Upper lobe of right lung (tissue), 1 donor: Measurements from ENCODE around the gene MCC. TPM values are rescaled to one million over a fixed set of nuclear protein-coding genes. Genes with fewer than 3 reads are reported as not detected.

Experiments used
- ATAC-seq: fragments of 200-7000 bp; cut with Tn5 transposase; one replicate; pipeline ENCODE4 v1.9.1; 2020; ENCODE audit warnings: mild to moderate bottlenecking, moderate library complexity
- DNase-seq: peaks from one replicate; pipeline ENCODE4 v3.0.0-alpha.2; 2020
- H3K27ac ChIP-seq: fragments of 200-600 bp; one replicate; pipeline ENCODE4 v1.8.0; 2022
- H3K27me3 ChIP-seq: fragments of 200-600 bp; one replicate; pipeline ENCODE4 v1.8.0; 2022; ENCODE audit warnings: mild to moderate bottlenecking
- H3K36me3 ChIP-seq: fragments of 200-600 bp; one replicate; pipeline ENCODE4 v1.8.0; 2022
- H3K4me1 ChIP-seq: fragments of 200-600 bp; one replicate; pipeline ENCODE4 v1.8.0; 2022
- H3K4me3 ChIP-seq: fragments of 200-600 bp; one replicate; pipeline ENCODE4 v1.8.0; 2022; ENCODE audit warnings: mild to moderate bottlenecking
- H3K9me3 ChIP-seq: fragments of 200-600 bp; one replicate; pipeline ENCODE4 v1.8.0; 2022
- intact Hi-C: fragments of 100-400 bp; cut with DNase I; formaldehyde crosslinking; loops from one replicate; pipeline ENCODE4 v1.11.0; 2022
- total RNA-seq: library from RNA; stranded (reverse); fragmentation: NEBNext Ultra II Directional; extraction: Animal tissue kit (Norgen Biotek cat#: 25700); gene quantifications from one replicate; pipeline ENCODE4 v1.2.1, GENCODE V29; 2021
- TF ChIP-seq, protein P1 (sequence below): fragments of 200-600 bp; IDR thresholded peaks from one replicate; pipeline ENCODE4 v1.8.0; 2022; ENCODE audit warnings: antibody characterized with exemption
- donor health status: DM: no; HTN: yes; CAD: no; lungs with severe emphysema.

MCC gene
- total RNA-seq, 1 donor from 2014 or later, result 18.6 TPM

DNA sequence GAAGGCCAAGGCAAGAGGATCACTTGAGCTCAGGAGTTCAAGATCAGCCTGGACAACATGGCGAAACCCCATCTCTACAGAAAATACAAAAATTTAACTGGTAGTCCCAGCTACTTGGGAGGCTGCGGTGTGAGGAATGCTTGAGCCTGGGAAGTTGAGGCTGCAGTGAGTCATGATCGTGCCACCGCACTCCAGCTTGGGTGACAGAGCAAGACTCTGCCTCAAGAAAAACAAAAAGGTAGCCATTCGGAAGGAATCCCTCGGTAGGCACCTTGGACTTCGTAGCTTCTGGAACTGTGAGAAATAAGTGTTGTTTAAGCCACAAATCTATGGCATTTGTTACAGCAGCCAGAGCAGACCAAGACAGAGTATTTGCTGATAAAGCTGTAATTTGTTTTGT lies 337.4 kb downstream of the MCC start:
- H3K27me3 ChIP-seq, result no peaks in the 10 kb centered on the region
- ATAC-seq (no peak), DNase-seq (no peak)
- H3K9me3 ChIP-seq, result no peaks in the 10 kb centered on the region
- H3K4me1 ChIP-seq, result no peaks in the 10 kb centered on the region
- TF ChIP-seq, protein P1, sequence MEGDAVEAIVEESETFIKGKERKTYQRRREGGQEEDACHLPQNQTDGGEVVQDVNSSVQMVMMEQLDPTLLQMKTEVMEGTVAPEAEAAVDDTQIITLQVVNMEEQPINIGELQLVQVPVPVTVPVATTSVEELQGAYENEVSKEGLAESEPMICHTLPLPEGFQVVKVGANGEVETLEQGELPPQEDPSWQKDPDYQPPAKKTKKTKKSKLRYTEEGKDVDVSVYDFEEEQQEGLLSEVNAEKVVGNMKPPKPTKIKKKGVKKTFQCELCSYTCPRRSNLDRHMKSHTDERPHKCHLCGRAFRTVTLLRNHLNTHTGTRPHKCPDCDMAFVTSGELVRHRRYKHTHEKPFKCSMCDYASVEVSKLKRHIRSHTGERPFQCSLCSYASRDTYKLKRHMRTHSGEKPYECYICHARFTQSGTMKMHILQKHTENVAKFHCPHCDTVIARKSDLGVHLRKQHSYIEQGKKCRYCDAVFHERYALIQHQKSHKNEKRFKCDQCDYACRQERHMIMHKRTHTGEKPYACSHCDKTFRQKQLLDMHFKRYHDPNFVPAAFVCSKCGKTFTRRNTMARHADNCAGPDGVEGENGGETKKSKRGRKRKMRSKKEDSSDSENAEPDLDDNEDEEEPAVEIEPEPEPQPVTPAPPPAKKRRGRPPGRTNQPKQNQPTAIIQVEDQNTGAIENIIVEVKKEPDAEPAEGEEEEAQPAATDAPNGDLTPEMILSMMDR, result no peak
- H3K4me3 ChIP-seq, result no peak overlapping the region
- H3K27ac ChIP-seq, result no peak overlapping the region
- H3K36me3 ChIP-seq, result no peaks in the 10 kb centered on the region
- intact Hi-C loops, result no loop called here

DNA sequence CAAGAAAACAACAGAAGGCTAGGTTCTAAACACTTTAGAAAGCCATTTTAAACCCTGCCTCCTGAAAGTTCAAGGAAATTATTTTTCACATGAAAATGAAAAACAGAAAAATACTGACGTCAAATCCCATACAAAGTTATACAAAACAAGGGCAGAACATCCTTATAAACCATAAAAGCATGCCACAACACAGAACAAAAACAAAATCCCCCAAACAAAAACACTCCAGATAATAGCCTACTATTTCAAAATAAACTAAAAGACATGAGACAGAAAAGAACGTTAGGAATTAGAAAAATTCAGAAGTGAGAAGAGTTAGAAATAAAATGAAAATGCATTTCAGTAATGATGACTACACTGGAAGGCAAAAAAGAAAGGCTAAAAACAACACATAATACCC lies 338.0 kb downstream of the MCC start:
- Histone ChIP-seq H3K4me3 (no peak overlapping the region), H3K4me1 (no peaks in the 10 kb centered on the region), H3K9me3 (no peaks in the 10 kb centered on the region), H3K36me3 (no peaks in the 10 kb centered on the region), H3K27ac (no peak overlapping the region), H3K27me3 (no peaks in the 10 kb centered on the region)
- DNase-seq (no peak), ATAC-seq (no peak)
- intact Hi-C loops, result no loop called here
- TF ChIP-seq, protein P1, result no peak

DNA sequence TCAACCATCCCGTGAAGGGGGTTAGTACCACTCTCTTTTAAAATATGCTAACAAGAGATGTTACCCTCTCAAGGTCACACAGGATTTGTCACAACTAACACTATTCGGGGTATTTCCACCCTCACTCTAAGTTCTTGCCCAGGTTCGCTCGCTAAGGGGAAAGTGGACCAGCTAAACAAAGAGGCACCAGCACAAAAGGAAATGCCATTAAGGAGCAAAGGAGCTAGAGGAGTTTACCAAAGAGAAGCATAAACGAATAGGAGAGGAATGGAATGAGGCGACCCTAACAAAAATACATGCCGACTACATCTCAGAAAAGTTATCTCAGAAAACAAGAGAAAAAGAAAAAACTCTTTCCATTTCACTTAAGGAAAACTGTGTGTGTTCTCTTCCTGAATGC lies 340.7 kb downstream of the MCC start:
- no peaks in the 10 kb centered on the region for H3K36me3 ChIP-seq
- ATAC-seq (no peak), DNase-seq (no peak)
- H3K4me3 ChIP-seq, result no peak overlapping the region
- no peaks in the 10 kb centered on the region for H3K27me3 ChIP-seq
- intact Hi-C loops, result no loop called here
- TF ChIP-seq, protein P1, result no peak
- H3K4me1 ChIP-seq, result no peaks in the 10 kb centered on the region
- H3K27ac ChIP-seq, result no peak overlapping the region
- no peaks in the 10 kb centered on the region for H3K9me3 ChIP-seq

DNA sequence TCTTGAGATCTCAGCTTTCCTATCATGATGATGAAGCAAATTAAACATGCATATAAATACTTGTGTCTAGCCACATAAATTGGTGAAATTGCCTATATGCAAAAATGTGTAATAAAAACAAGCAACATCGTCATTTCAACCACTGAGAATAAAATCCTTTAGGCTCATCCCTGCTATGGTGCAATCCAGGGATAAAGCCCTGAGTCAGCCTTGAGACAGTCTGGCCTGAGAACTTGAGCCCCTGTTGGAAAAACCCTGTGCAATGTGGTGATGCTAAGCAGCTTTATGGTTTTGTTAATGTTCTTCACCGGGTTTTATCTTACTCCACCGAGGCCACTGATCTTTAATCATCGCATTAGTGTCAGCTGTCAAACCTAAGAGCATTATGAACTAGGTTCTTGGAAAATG lies 341.1 kb downstream of the MCC start:
- H3K9me3 ChIP-seq, result no peaks in the 10 kb centered on the region
- DNase-seq (no peak), ATAC-seq (no peak)
- H3K27ac ChIP-seq, result no peak overlapping the region
- no peak overlapping the region for H3K4me3 ChIP-seq
- no peaks in the 10 kb centered on the region for H3K27me3 ChIP-seq
- intact Hi-C loops, result no loop called here
- no peaks in the 10 kb centered on the region for H3K4me1 ChIP-seq
- TF ChIP-seq, protein P1, result no peak
- H3K36me3 ChIP-seq, result no peaks in the 10 kb centered on the region

DNA sequence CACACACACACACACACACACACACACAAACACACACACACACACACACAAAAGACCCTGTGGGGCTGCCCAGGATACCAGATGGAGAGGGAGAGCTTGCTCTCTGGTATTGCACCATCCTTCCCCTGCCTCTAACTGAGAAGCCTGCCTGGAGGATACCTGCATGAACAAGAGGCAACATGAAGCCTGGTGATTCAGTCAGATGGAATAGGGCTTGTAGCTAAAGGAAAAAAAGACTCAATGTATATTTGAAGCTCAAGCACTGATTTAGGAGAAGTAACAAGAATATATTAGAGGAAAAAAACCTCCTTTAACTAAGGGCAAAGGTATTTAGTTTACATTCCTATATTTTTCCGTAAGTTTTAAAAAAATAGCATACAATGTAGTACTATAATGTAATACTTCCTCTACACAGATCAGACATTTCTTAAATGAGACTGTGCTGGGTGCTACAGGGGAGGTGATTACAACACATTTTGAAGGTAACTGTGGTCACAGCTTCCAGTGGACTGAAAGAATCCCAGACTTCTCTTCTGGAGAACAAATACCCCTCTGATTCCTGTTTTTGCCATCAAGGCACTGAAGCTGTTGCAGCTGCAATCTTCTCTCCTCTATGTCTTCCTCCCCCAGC lies 342.4 kb downstream of the MCC start:
- TF ChIP-seq, protein P1, result no peak
- no peak for DNase-seq
- no peaks in the 10 kb centered on the region for H3K27me3 ChIP-seq
- H3K27ac ChIP-seq, result no peak overlapping the region
- no peaks in the 10 kb centered on the region for H3K4me1 ChIP-seq
- no peaks in the 10 kb centered on the region for H3K9me3 ChIP-seq
- intact Hi-C loops, result no loop called here
- H3K4me3 ChIP-seq, result no peak overlapping the region
- no peaks in the 10 kb centered on the region for H3K36me3 ChIP-seq
- ATAC-seq, result no peak

DNA sequence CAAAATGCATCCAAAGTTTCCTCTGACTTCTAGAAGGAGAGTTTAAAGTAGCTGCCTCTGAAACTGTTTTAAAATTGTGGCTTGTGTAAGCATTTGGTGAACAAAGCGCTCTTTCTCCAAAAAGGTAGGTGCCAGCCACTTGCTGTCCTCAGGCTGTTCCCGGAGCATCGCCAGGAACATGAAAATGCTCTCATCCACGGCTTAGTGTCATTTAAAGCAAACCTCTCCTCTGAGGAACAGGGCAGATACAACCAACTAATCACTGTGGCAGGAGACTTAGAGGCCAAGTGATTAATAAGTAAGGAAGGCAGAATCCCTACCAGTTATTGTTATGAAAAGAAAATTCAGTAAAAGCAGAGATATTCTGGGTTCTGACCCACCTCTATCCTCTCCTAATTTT lies 346.1 kb downstream of the MCC start:
- intact Hi-C loops, result no loop called here
- H3K4me3 ChIP-seq, result no peak overlapping the region
- no peak for DNase-seq
- H3K36me3 ChIP-seq, result no peaks in the 10 kb centered on the region
- H3K4me1 ChIP-seq, result no peaks in the 10 kb centered on the region
- H3K27ac ChIP-seq, result no peak overlapping the region
- no peaks in the 10 kb centered on the region for H3K9me3 ChIP-seq
- H3K27me3 ChIP-seq, result no peaks in the 10 kb centered on the region
- TF ChIP-seq, protein P1, result no peak
- no peak for ATAC-seq
